ENCODE results near the gene SEZ6. TPM values are rescaled to one million over a fixed set of nuclear protein-coding genes. Genes with fewer than 3 reads are reported as not detected.
A peak's percentile ranks its signal among the peaks of the same experiment; 100 is the strongest.

The SEZ6 gene
- total RNA-seq, 1 donor from 2014 or later, result not detected

DNA sequence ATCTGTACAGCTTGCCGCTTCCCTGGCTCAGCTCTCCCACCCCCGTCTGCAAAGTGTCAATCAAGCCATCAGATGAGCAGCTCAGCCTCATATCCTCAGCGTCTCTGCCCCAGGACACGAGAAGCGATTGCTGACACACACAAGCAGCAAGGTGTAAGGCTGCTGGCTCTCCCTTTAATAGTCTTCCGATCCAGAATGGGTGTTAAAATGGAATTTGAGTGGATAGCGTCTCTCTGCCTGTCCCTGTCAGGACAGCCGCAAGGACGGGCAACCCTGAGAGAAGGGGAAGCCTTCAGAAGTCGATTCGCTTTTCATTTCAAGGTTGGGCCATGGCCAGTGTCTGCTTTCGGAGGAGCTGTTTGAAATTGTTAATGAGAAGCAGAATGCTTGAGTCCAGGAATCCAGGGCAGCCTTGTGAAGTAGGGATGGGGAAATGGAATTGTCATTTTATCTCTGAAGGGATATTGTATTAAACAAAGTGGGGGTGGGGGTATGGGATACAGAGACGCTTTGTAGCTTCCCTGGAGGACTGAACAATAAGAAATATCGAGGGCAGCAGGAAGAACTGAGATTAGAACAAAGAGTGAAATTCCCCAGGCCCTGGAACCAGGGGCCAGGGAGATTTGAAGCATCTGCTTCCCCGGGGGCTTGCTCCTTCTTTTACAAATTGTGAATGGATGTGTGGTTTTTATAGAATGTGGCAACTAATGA lies 32.4 kb upstream of the SEZ6 start:
- intact Hi-C loops (cut with DNase I), result no loop called here
- no peak for DNase-seq

DNA sequence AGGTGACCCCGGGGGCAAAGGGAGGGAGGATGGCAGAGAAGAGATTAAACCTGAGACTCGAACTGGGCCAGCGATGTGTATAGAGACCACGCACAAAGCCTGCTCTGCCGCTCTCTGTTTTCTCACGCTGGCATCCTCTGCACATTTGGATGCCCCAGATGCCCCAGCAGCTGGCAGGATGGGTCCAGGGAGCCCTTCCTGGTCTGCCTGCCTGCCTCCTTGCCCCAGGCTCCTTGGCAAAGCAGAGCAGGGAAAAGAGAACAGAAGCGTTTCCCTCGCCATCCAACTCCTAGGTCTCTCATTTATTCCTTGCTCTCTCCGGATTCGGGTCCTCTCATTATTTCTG lies 31.9 kb upstream of the SEZ6 start:
- intact Hi-C loops (cut with DNase I), result no loop called here
- DNase-seq (no peak), ATAC-seq (ENCODE audit: poor library complexity) (no peak)

More for the DNA sequence above, 32.4 kb upstream of the SEZ6 start:
- no peak for ATAC-seq (ENCODE audit: poor library complexity)

- intact Hi-C loops (cut with DNase I), result no loop called here
- DNase-seq, result no peak
- no peak for ATAC-seq (ENCODE audit: poor library complexity)
Measured at GRCh38 chr17:29036584-29036983, 30.8 kb upstream of the SEZ6 start.

GRCh38 chr17:29034510-29034909 lies 28.7 kb upstream of the SEZ6 start:
- intact Hi-C loops (cut with DNase I), result no loop called here
- ATAC-seq (ENCODE audit: poor library complexity) (no peak), DNase-seq (no peak)

GRCh38 chr17:29032857-29033197 lies 27.0 kb upstream of the SEZ6 start:
- DNase-seq (no peak), ATAC-seq (ENCODE audit: poor library complexity) (no peak)
- intact Hi-C loops (cut with DNase I), result no loop called here

- intact Hi-C loops (cut with DNase I), result no loop called here
- no peak for DNase-seq
- ATAC-seq (ENCODE audit: poor library complexity), result no peak
Measured at GRCh38 chr17:29032013-29032856, 26.4 kb upstream of the SEZ6 start.

DNA sequence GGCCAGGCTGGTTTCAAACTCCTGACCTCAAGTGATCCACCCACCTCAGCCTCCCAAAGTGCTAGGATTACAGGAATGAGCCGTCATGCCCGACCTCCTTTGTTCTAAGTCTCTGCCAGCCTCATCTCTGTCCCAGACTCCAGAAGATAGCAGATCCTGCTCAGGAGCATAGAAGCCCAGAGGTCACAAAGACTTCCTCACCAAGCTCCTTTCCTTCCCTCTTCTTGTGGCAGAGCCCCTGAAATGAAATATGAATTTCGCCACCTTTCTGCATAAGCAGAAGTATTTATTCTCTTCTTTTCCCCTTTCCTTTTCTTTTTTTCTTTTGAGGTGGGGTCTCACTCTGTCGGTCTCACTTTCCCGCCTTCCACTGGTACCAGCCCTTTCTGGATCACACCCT lies 25.7 kb upstream of the SEZ6 start:
- intact Hi-C loops (cut with DNase I), result no loop called here
- no peak for ATAC-seq (ENCODE audit: poor library complexity)
- no peak for DNase-seq

- intact Hi-C loops (cut with DNase I), result no loop called here
- DNase-seq, result no peak
- ATAC-seq (ENCODE audit: poor library complexity), result no peak
Measured at GRCh38 chr17:29024316-29024952, 18.6 kb upstream of the SEZ6 start.

DNA sequence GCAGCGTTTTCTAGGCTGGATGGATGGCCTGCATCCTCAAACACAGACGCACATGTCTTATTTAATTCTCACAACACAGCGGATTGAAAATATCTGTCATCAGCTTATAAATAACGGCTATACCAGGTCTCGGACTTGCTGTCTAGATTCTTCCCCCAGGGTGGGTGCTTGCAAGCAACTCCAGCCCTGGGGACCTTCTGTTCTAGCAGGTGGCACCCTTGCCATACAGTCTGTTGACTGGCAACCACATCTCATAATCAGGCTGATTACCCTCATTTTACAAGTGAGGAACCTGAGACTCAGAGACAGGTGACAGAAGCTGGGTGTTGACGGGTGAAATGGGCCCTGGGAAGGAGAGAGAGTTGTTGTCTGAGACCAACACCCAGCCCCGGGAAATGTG lies 16.2 kb upstream of the SEZ6 start:
- no peak for ATAC-seq (ENCODE audit: poor library complexity)
- intact Hi-C loops (cut with DNase I), result no loop called here
- DNase-seq, result no peak

DNA sequence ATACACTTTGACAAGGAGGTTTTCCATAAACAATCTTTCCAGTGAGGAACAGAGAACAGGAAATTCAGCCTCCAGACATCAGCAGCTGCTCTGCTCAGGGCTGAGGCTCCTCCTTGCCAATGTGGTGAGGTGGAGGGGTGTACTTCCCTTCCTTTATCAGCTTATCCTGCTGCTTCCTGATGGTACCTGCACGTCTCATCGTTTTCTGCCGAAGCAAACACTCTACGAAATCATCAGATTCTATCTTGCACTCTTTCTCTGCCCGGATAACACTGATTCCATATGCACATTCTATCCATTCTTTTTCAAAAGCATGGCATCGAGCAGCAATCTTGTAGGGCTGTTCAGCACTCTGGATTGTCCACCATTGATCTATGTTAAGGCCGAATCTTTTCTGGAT lies 15.4 kb upstream of the SEZ6 start:
- ATAC-seq (ENCODE audit: poor library complexity) (no peak), DNase-seq (no peak)

DNA sequence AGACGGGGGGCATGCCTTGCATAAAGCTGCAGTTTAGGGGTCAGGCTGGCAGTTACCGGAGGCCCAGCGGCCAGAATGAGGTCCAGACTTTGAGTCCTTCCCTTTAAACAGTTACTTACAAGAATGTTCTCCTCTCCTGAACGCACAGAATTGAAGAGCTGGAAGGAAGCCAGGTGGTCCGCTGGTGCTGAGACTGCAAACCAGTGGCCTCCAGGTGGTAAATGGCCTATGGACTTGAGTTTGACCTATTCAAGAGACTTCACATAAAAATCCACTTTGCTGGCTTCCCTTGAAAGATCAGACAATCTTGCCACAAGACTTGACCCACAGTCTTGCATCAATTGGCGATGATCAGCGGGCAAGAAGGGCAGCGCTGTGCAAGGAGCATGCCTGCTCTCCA lies 14.7 kb upstream of the SEZ6 start:
- intact Hi-C loops (cut with DNase I), result no loop called here
- no peak for DNase-seq
- ATAC-seq (ENCODE audit: poor library complexity), result no peak

More for the DNA sequence above, 15.4 kb upstream of the SEZ6 start:
- intact Hi-C loops (cut with DNase I), result no loop called here

DNA sequence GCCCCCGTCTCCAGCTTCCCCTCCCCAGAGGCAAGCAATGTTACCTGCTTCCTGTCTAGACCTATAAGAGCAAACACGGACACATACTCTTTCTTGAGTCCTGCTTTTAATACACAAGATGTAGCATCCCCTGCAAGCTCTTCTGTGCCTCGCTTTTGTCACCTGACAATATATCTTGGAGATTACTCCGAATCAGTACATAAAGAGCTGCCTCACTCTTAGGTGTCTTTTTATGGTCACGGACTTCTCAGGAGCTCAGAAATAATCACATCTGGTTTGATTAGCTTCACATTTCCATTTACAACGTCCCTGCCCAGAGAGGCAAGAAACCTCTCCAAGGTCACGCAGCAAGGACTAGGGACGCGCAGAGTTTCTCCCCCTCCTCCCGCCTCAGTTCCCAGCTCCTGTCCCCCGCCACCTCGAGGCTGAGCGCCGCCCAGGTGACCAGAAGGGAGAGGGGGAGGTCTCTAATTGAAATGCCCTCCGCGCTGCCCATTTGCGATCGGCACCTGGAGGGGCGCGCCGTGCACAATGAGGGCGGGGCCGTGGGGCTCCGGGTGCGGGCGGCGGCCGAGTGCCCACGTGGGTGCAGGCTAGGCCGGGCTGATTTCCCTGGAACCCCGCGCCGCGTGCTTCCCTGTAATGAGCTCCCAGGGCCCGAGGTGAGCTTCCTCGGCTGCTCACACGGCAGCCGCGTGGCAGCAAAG lies 13.8 kb upstream of the SEZ6 start:
- intact Hi-C loops (cut with DNase I), result no loop called here
- ATAC-seq (ENCODE audit: poor library complexity) (no peak), DNase-seq (peak; percentile 45)

DNA sequence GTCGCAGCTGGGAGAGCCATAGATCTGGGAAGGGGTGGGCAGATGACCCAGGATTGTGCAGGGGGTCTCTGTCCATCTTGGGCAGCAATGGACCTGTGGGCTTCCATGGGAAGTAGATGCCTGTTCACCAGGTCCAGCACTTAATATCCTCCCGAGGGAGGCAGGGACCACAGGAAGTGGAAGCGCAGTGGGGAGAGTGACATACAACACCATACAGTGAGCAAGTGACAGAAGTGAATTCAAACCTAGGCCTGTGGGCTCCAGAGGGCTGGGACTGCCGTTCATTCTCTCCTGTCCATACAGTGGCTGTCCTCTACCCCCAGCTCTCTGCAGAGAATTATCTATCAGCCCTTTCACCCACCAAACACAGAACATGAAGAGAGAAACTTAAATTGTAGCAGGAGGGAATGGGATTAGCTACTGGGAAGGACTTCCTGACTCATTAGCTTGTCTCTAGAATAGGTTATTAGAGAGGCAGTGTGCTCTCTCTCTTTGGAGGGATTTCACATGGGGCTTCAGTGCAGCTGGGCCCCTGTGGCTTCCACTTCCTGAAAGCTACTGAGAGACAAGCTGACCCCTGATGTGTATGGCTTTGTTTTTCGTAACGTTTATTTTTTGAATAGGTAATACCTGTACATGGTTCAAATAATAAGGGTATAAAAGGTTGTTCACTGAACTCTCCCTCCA lies 13.1 kb upstream of the SEZ6 start:
- DNase-seq, result no peak
- ATAC-seq (ENCODE audit: poor library complexity), result no peak
- intact Hi-C loops (cut with DNase I), result no loop called here

DNA sequence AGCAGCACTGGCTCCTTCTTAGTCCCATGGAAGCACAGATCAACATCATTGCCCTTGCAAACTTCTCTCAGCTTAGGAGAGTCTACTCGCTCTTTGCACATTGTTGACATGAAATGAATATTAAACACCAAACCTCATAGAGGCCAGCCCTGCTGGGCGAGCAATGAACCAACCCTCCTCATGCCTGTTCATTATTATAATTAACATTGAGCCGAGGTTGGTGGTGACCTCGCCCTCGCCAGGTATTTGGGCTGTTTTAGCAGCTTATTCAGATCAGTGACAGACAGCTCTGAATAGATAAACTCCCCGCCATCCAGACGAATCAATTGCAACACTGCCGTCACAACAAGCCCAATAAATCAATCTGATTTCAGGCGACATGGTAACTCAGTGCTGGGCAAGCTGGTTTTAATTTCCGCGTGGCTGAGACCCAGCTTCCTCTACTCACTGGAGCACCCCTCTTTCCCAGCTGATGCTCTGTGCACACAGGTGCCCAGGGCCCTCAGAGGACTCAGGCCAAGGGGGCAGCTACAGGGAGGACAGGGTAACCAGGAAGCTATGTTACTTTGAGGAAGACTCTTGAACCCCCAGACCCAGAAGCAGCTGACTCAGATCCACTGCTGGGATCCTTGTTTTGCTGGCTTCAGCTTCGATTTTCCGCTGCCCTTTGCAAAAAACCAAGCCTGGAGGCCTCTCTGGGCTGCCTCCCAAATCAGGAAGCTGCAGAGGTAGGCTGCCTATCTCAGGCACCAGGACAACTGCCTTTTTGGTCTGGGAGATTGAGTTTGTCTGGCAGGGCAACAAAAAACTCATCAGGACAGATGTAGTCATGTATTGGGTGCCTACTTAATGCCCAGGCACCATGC lies 10.7 kb upstream of the SEZ6 start:
- intact Hi-C loops (cut with DNase I), result no loop called here
- DNase-seq (no peak), ATAC-seq (ENCODE audit: poor library complexity) (no peak)

GRCh38 chr17:29014716-29015115 lies 8.9 kb upstream of the SEZ6 start:
- DNase-seq (no peak), ATAC-seq (ENCODE audit: poor library complexity) (no peak)
- intact Hi-C loops (cut with DNase I), result no loop called here

- intact Hi-C loops (cut with DNase I), result no loop called here
- ATAC-seq (ENCODE audit: poor library complexity) (no peak), DNase-seq (no peak)
Measured at GRCh38 chr17:29012535-29012934, 6.7 kb upstream of the SEZ6 start.

- intact Hi-C loops (cut with DNase I), result no loop called here
- ATAC-seq (ENCODE audit: poor library complexity), result no peak
Measured at GRCh38 chr17:29010586-29010985, 4.8 kb upstream of the SEZ6 start.

GRCh38 chr17:29010129-29010528 lies 4.3 kb upstream of the SEZ6 start:
- no peak for DNase-seq
- ATAC-seq (ENCODE audit: poor library complexity), result no peak
- intact Hi-C loops (cut with DNase I), result no loop called here

More at GRCh38 chr17:29010586-29010985, 4.8 kb upstream of the SEZ6 start:
- DNase-seq, result no peak

All from Right ventricle myocardium superior (tissue), 1 donor.